ENCODE measurements around the gene LHX3. TPM values are rescaled to one million over a fixed set of nuclear protein-coding genes. Genes with fewer than 3 reads are reported as not detected.

LHX3 gene
- total RNA-seq, 1 donor: not detected

DNA sequence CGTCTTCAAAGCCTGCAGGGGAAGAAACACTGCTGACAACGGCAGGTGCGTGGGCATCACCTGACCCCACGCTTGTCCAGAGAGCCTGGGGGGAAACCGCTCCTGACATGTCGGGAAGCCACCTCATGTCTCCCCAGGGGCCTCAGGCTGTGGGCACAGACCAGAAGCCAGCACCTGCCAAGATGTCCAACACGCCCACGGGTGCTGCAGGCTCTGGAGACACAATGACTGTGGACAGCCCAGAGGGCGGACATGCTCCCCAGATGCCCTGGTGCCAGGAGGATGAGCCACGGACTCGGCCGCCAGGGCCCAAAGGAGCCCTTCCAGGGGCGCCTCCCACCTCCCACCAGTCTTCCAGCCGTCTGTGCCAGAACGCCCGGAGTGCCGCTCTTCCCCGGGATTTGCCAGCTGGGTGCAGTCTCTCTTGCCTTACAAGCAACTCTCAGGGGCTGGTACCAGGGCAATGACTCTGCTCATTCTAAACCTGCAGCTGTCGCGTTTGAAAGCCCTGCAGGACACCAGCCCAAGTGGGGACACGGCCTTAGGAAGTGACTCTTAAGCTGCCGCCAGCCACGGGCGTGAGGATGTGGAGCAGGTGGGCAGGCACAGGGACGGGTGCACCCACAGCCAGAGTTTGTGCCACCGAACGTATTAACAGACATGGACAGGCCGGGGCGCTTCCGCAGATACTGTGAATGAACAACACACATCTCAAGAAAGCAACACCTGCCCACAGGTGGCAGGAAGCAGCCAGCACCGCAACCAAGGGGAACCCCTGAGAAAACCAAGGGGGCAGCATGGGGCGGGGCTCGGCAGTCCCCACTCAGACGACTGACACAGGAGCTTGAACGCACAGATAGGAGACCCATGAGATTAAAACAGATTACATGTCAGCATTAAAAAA, 6.8 kb upstream of the LHX3 start:
- no peak for DNase-seq (ENCODE audit: low read depth)
- no peak overlapping the region for H3K4me3 ChIP-seq (ENCODE audit: low read depth, low read length)
- no peak for TF ChIP-seq CTCF (IDR thresholded peaks at IDR 0.05; ENCODE audit: insufficient read depth, low read length)

- DNase-seq (ENCODE audit: low read depth): no peak
- no peak for TF ChIP-seq CTCF (IDR thresholded peaks at IDR 0.05; ENCODE audit: insufficient read depth, low read length)
- H3K4me3 ChIP-seq (ENCODE audit: low read depth, low read length): no peak overlapping the region
Observed at GRCh38 chr9:136211006-136211405, 6.1 kb upstream of the LHX3 start.

GRCh38 chr9:136210276-136210675, 5.3 kb upstream of the LHX3 start:
- no peak overlapping the region for H3K4me3 ChIP-seq (ENCODE audit: low read depth, low read length)
- TF ChIP-seq CTCF (IDR thresholded peaks at IDR 0.05; ENCODE audit: insufficient read depth, low read length): no peak
- DNase-seq (ENCODE audit: low read depth): no peak

GRCh38 chr9:136209786-136210185, 4.9 kb upstream of the LHX3 start:
- TF ChIP-seq CTCF (IDR thresholded peaks at IDR 0.05; ENCODE audit: insufficient read depth, low read length): no peak
- DNase-seq (ENCODE audit: low read depth): no peak
- no peak overlapping the region for H3K4me3 ChIP-seq (ENCODE audit: low read depth, low read length)

DNA sequence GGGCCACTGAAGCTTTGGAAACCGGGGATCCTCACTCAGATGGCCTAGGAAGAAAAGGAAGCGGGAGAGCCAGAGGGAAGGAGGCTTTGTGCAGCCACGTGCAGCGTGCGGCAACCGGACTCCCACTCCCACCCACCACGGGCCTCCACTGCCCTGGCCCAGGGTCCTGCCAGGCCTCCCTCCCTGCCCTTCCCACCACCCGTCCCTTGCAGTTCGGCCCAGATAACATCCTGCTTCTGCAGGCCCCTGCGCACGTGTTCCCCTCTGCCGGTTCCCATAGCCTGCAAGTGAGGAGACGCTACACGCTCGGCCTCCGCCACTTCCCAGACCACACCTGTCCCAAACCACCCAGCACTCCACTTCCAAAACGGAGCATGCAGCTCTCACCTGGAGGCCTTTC, 4.3 kb upstream of the LHX3 start:
- DNase-seq (ENCODE audit: low read depth): no peak
- TF ChIP-seq CTCF (IDR thresholded peaks at IDR 0.05; ENCODE audit: insufficient read depth, low read length): no peak
- no peak overlapping the region for H3K4me3 ChIP-seq (ENCODE audit: low read depth, low read length)

GRCh38 chr9:136208675-136209074, 3.7 kb upstream of the LHX3 start:
- no peak for TF ChIP-seq CTCF (IDR thresholded peaks at IDR 0.05; ENCODE audit: insufficient read depth, low read length)
- no peak for DNase-seq (ENCODE audit: low read depth)
- H3K4me3 ChIP-seq (ENCODE audit: low read depth, low read length): no peak overlapping the region
